ENCODE results near the gene ZNF723. TPM values are rescaled to one million over a fixed set of nuclear protein-coding genes. Genes with fewer than 3 reads are reported as not detected.
"Not testable (repeated sequence)": the region's sequence is repeated elsewhere in the genome, so short reads cannot be mapped to it uniquely, and the experiment has no call there.

ZNF723 gene
- total RNA-seq, 1 donor from 2014 or later: not detected

DNA sequence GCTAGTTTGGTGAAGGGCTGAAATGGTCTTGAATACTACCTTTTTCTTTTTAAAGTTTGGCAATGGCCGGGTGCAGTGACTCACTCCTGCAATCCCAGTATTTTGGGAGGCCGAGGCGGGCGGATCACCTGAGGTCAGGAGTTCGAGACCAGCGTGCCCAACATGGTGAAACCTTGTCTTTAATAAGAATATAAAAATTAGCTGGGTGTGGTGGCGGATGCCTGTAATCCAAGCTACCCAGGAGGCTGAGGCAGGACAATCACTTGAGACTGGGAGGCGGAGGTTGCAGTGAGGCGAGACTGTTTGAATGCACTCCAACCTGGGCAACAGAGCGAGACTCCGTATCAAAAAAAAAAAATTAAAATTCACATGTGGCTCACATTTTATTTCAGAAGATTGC, 880 bp upstream of the ZNF723 start:
- H3F3A ChIP-seq (ENCODE audit: low read depth): no peaks in the 10 kb centered on the region
- H3K27me3 ChIP-seq: no peaks in the 10 kb centered on the region
- H3K4me3 ChIP-seq: no peak overlapping the region
- H3K27ac Mint-ChIP-seq: no peak overlapping the region
- H3K4me2 ChIP-seq: no peak overlapping the region
- H3K36me3 ChIP-seq: no peaks in the 10 kb centered on the region
- no peak for DNase-seq (ENCODE audit: low spot score)
- no peak overlapping the region for H2AFZ ChIP-seq (replicated peaks)
- no peak for TF ChIP-seq EZH2 (IDR thresholded peaks at IDR 0.05)
- no peak for TF ChIP-seq EZH2phosphoT487 (IDR thresholded peaks at IDR 0.05)
- TF ChIP-seq, protein P1, sequence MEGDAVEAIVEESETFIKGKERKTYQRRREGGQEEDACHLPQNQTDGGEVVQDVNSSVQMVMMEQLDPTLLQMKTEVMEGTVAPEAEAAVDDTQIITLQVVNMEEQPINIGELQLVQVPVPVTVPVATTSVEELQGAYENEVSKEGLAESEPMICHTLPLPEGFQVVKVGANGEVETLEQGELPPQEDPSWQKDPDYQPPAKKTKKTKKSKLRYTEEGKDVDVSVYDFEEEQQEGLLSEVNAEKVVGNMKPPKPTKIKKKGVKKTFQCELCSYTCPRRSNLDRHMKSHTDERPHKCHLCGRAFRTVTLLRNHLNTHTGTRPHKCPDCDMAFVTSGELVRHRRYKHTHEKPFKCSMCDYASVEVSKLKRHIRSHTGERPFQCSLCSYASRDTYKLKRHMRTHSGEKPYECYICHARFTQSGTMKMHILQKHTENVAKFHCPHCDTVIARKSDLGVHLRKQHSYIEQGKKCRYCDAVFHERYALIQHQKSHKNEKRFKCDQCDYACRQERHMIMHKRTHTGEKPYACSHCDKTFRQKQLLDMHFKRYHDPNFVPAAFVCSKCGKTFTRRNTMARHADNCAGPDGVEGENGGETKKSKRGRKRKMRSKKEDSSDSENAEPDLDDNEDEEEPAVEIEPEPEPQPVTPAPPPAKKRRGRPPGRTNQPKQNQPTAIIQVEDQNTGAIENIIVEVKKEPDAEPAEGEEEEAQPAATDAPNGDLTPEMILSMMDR (IDR thresholded peaks at IDR 0.05): no peak
- no peaks in the 10 kb centered on the region for H4K20me1 ChIP-seq (ENCODE audit: low read depth)
- no peak overlapping the region for H3K9ac ChIP-seq
- H3K4me1 ChIP-seq: no peaks in the 10 kb centered on the region
- H3K9me3 ChIP-seq (ENCODE audit: low read depth): peaks cover 32% of the 10 kb centered on the region
- no peak overlapping the region for H3K27ac ChIP-seq
- H3K4me3 Mint-ChIP-seq: no peak overlapping the region
- no peaks in the 10 kb centered on the region for H3K4me1 Mint-ChIP-seq
- no peaks in the 10 kb centered on the region for H3K36me3 Mint-ChIP-seq
- H3K9me3 Mint-ChIP-seq: peaks cover 41% of the 10 kb centered on the region
- H3K27me3 Mint-ChIP-seq (ENCODE audit: insufficient read depth, low read depth): peaks cover 8% of the 10 kb centered on the region
- H3K79me2 ChIP-seq (ENCODE audit: low read depth): no peaks in the 10 kb centered on the region

- not testable (repeated sequence) for H3K27me3 Mint-ChIP-seq (ENCODE audit: insufficient read depth, low read depth); H3K9ac ChIP-seq; H3K27ac Mint-ChIP-seq; H3K4me3 ChIP-seq; H3F3A ChIP-seq (ENCODE audit: low read depth); H3K4me3 Mint-ChIP-seq; H3K36me3 ChIP-seq; H3K27ac ChIP-seq; H3K4me1 ChIP-seq; H4K20me1 ChIP-seq (ENCODE audit: low read depth); H3K4me2 ChIP-seq; H2AFZ ChIP-seq (replicated peaks); DNase-seq (ENCODE audit: low spot score); H3K79me2 ChIP-seq (ENCODE audit: low read depth); H3K36me3 Mint-ChIP-seq; H3K4me1 Mint-ChIP-seq; H3K27me3 ChIP-seq
- peaks cover 47% of the 10 kb centered on the region for H3K9me3 Mint-ChIP-seq
- peaks cover 62% of the 10 kb centered on the region for H3K9me3 ChIP-seq (ENCODE audit: low read depth)
Observed at GRCh38 chr19:22857713-22858320, 25.7 kb downstream of the ZNF723 start.

GRCh38 chr19:22882797-22883196, 50.7 kb downstream of the ZNF723 start:
- Histone ChIP-seq H3K27ac (no peak overlapping the region), H3F3A (ENCODE audit: low read depth) (no peaks in the 10 kb centered on the region), H3K36me3 (no peaks in the 10 kb centered on the region), H3K9ac (no peak overlapping the region), H3K4me3 (no peak overlapping the region), H3K79me2 (ENCODE audit: low read depth) (no peaks in the 10 kb centered on the region), H3K4me2 (no peak overlapping the region), H3K9me3 (ENCODE audit: low read depth) (peaks cover 35% of the 10 kb centered on the region), H3K4me1 (no peaks in the 10 kb centered on the region), H4K20me1 (ENCODE audit: low read depth) (no peaks in the 10 kb centered on the region), H3K27me3 (no peaks in the 10 kb centered on the region), H2AFZ (replicated peaks) (no peak overlapping the region)
- peaks cover 69% of the 10 kb centered on the region for H3K9me3 Mint-ChIP-seq
- H3K4me3 Mint-ChIP-seq: no peak overlapping the region
- peak; percentile 2 for DNase-seq (ENCODE audit: low spot score)
- H3K27ac Mint-ChIP-seq: no peak overlapping the region
- H3K36me3 Mint-ChIP-seq: peaks cover 1% of the 10 kb centered on the region
- no peaks in the 10 kb centered on the region for H3K4me1 Mint-ChIP-seq
- no peaks in the 10 kb centered on the region for H3K27me3 Mint-ChIP-seq (ENCODE audit: insufficient read depth, low read depth)
- TF ChIP-seq, protein P1 (IDR thresholded peaks at IDR 0.05): peak; percentile 46
- no peak for TF ChIP-seq EZH2phosphoT487 (IDR thresholded peaks at IDR 0.05)

GRCh38 chr19:22893855-22894270, 61.8 kb downstream of the ZNF723 start:
- Mint-ChIP-seq H3K4me3 (no peak overlapping the region), H3K9me3 (peaks cover 42% of the 10 kb centered on the region), H3K27ac (no peak overlapping the region), H3K27me3 (ENCODE audit: insufficient read depth, low read depth) (no peaks in the 10 kb centered on the region), H3K4me1 (no peaks in the 10 kb centered on the region), H3K36me3 (no peaks in the 10 kb centered on the region)
- Histone ChIP-seq H3K27ac (no peak overlapping the region), H3K4me2 (no peak overlapping the region), H3K4me3 (no peak overlapping the region), H3K79me2 (ENCODE audit: low read depth) (no peaks in the 10 kb centered on the region), H4K20me1 (ENCODE audit: low read depth) (no peaks in the 10 kb centered on the region), H3K9ac (no peak overlapping the region), H3K4me1 (no peaks in the 10 kb centered on the region), H3K27me3 (no peaks in the 10 kb centered on the region), H2AFZ (replicated peaks) (no peak overlapping the region), H3F3A (ENCODE audit: low read depth) (no peaks in the 10 kb centered on the region), H3K36me3 (no peaks in the 10 kb centered on the region), H3K9me3 (ENCODE audit: low read depth) (peaks cover 16% of the 10 kb centered on the region)
- TF ChIP-seq EZH2phosphoT487 (IDR thresholded peaks at IDR 0.05) (no peak), EZH2 (IDR thresholded peaks at IDR 0.05) (no peak)
- TF ChIP-seq, protein P1 (IDR thresholded peaks at IDR 0.05): no peak
- DNase-seq (ENCODE audit: low spot score): no peak
